Endometrial microvascular endothelial cells (primary cell): ENCODE results near the gene MEX3B. TPM values are rescaled to one million over a fixed set of nuclear protein-coding genes. Genes with fewer than 3 reads are reported as not detected.

Experiments used
- in situ Hi-C: cut with HindIII; loops from 2 replicates; pipeline ENCODE4 v1.10.0; 2017; ENCODE audit warnings: low sequenced_read_pairs, low pct_unique_long_range_greater_than_20kb; ENCODE audit errors: inconsistent ontology term
- total RNA-seq: library from RNA; depleted of rRNA; stranded (reverse); fragments of >200 nt; gene quantifications from one replicate; pipeline ENCODE4 v1.2.3, GENCODE V29; 2015; ENCODE audit errors: inconsistent ontology term

MEX3B gene
- total RNA-seq, 1 donor from 2014 or later = 4.3 TPM

- in situ Hi-C loops = no loop called here
Measured at GRCh38 chr15:82056958-82057823, 11.4 kb upstream of the MEX3B start.

- in situ Hi-C loops = no loop called here
Measured at GRCh38 chr15:82052751-82053150, 6.9 kb upstream of the MEX3B start.

GRCh38 chr15:82051664-82052063, 5.8 kb upstream of the MEX3B start:
- in situ Hi-C loops = no loop called here

GRCh38 chr15:82048811-82049210, 3.0 kb upstream of the MEX3B start:
- in situ Hi-C loops = loop anchor here (25.0 kb wide), 1 partner anchor 562 kb away; no protein-coding TSS in a partner anchor

GRCh38 chr15:82047453-82048400, 1.9 kb upstream of the MEX3B start:
- in situ Hi-C loops = loop anchor here (25.0 kb wide), 1 partner anchor 560 kb away; no protein-coding TSS in a partner anchor

GRCh38 chr15:82046666-82047452, 1.0 kb upstream of the MEX3B start:
- in situ Hi-C loops = loop anchor here (25.0 kb wide), 1 partner anchor 560 kb away; no protein-coding TSS in a partner anchor

GRCh38 chr15:82045179-82045891, 483 bp downstream of the MEX3B start:
- in situ Hi-C loops = loop anchor here (25.0 kb wide), 1 partner anchor 558 kb away; no protein-coding TSS in a partner anchor

GRCh38 chr15:82044373-82045178, 1.2 kb downstream of the MEX3B start:
- in situ Hi-C loops = loop anchor here (25.0 kb wide), 1 partner anchor 557 kb away; no protein-coding TSS in a partner anchor

- in situ Hi-C loops = loop anchor here (25.0 kb wide), 1 partner anchor 557 kb away; no protein-coding TSS in a partner anchor
Measured at GRCh38 chr15:82043796-82044372, 1.9 kb downstream of the MEX3B start.

GRCh38 chr15:82043130-82043673, 2.6 kb downstream of the MEX3B start:
- in situ Hi-C loops = loop anchor here (25.0 kb wide), 1 partner anchor 556 kb away; no protein-coding TSS in a partner anchor

GRCh38 chr15:82040862-82041261, 5.0 kb downstream of the MEX3B start:
- in situ Hi-C loops = loop anchor here (25.0 kb wide), 1 partner anchor 554 kb away; no protein-coding TSS in a partner anchor

GRCh38 chr15:82040390-82040789, 5.4 kb downstream of the MEX3B start:
- in situ Hi-C loops = loop anchor here (25.0 kb wide), 1 partner anchor 553 kb away; no protein-coding TSS in a partner anchor

- in situ Hi-C loops = loop anchor here (25.0 kb wide), 1 partner anchor 553 kb away; no protein-coding TSS in a partner anchor
Measured at GRCh38 chr15:82039871-82040270, 5.9 kb downstream of the MEX3B start.

GRCh38 chr15:82036461-82036860, 9.4 kb downstream of the MEX3B start:
- in situ Hi-C loops = loop anchor here (25.0 kb wide), 1 partner anchor 549 kb away; no protein-coding TSS in a partner anchor

GRCh38 chr15:82031871-82032270, 13.9 kb downstream of the MEX3B start:
- in situ Hi-C loops = loop anchor here (25.0 kb wide), 1 partner anchor 545 kb away; no protein-coding TSS in a partner anchor

- in situ Hi-C loops = loop anchor here (25.0 kb wide), 1 partner anchor 543 kb away; no protein-coding TSS in a partner anchor
Measured at GRCh38 chr15:82030176-82030575, 15.6 kb downstream of the MEX3B start.
